Activated T-cell treated with anti-CD3 and anti-CD28 coated beads, Interleukin-2, amount 50 U/mL, for 48 hours (primary cell): Measurements from ENCODE around the gene TTC8.
"Not testable (repeated sequence)": the region's sequence is repeated elsewhere in the genome, so short reads cannot be mapped to it uniquely, and the experiment has no call there.

Experiments used
- DNase-seq, 2 experiments: peaks; one replicate each; pipeline ENCODE4 v3.0.0-alpha.2; 2020

TTC8 gene

DNA sequence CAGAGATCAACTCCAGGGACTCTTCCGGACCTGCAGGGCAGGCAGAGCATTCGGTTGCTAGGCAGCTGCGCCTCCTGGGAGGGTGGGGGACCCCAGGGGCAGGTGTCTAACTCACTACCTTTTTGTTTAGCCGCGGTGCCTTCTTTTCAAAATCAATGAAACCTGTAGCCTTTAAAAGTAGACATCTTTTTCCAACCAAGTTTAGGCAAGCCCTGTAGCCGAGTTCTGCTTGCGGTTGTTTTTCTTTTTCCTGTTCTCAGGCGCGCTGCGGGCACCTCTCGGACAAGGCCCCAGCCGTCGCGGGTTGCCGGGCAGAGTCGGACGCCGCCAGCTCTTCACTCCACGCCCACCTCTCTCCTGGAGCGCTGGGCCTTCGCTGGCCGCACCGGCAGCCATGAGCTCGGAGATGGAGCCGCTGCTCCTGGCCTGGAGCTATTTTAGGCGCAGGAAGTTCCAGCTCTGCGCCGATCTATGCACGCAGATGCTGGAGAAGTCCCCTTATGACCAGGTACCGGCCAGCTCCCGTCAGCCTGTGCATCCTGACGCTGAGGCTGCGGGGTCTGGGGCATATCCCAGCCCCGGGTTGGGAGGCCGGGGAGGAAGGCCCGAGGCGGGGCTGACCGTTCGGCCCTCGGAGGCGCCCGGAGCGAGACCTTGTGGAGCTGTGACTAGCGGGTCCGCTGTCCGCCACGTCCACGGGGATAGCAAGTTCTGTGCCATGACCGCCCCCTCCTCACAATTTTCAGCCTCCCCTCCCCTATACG, at the start of gene TTC8:
TSS of gene TTC8 (plus strand) at position 338 of the 764 bp plus-strand sequence. CDS start at position 395, 57 bp downstream.
- peak; percentile 86 to 88 for DNase-seq

DNA sequence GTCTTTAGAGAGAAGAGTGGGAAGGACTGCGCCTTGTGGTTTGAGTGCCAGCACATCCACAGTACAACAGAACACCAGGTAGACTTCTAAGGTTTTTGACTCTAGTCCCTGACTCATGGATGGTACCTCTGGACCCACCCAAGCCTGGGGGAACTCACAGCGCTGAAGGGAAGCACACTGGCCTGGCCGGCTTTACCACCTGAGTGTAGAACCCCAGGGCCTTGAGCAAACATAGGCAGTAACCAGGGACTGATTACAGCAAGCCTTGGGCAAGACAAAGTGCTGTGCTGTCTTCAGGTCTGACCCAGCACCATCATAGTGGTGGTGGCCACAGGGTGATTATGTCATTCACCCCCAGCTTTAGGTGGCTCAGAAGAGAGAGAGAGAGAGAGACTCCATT, 48.9 kb upstream of the TTC8 start:
- no peak for DNase-seq

DNA sequence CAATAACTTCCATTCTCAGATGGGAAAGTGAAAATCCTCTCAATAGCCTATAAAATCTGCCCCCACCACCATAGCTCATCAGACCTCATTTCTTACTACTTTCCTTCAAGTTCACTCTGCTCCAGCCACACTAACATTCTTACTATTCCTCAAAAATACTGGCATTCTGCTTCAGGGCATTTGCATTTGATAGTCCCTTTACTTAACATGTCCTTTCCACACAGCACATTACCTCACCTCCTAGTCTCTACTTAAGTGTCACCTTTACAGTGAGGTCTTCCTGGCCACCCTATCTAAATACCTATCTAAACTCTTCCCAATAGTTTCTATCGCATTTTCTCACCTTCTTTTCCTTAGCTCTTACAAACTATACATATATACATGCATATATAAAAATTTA, 38.5 kb upstream of the TTC8 start:
- DNase-seq = no peak

DNA sequence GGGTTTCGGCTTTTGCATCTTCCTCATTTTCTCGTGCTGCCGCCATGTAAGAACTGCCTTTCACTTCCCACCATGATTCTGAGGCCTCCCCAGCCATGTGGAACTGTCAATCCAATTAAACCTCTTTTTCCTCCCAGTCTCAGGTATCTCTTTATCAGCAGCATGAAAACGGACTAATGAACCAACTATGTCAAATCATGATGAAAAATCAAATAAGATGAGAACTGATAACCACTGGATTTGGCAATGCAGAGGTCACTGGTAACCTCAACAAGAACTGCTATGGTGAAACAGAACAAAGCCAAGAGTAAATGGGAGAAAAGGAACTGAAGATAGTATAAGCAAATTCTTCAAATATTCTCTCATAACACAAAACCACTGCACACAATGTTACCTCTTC, 37.7 kb upstream of the TTC8 start:
- DNase-seq = no peak

DNA sequence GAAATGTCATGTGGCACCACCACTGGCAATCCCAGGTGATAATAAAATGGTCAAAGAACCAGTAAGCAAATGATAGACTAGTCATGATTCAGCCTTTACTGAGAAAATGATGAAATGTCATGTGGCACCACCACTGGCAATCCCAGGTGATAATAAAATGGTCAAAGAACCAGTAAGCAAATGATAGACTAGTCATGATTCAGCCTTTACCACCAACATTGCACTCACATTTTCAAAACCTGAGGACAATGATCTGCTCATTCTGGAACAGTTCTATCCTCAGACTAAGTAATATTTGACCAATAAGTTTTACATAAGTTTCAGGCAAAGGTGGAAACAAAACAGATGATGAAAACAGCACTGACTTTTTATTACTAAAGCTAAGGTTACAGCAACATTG, 34.9 kb upstream of the TTC8 start:
- not testable (repeated sequence) for DNase-seq

DNA sequence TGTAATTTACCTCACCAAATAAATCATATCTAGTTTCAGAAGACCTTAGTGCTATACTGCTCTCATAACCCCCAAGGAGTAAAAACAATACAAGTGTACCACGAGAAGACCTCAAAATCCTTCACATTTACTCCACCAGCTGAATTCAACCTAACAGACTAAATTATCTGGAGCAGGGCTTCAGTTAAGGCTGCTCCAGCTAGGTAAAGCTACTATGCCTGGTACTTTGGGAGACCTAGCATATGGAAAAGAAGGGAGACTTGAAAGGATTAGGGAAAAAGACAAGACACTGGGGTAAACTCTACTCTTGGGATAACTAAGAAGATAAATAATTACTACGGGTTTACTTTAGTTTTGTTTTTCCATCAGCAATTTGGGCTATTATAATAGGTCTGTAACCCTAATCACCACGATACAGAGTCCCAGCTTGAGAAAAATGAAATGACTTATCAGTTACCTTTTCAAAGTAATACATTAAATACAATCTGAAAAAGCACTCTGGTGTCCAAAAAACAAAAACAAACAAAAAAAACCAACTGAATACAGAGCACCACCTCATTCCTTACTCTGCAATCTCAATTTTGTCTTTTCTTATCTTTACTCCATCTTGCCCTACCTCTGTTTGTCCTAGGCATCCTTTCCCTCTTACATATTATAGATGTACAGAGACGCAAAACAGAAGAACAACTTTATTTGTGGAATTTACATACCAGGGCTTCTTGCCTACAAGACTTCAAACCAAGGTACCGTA, 33.8 kb upstream of the TTC8 start:
- DNase-seq = no peak

DNA sequence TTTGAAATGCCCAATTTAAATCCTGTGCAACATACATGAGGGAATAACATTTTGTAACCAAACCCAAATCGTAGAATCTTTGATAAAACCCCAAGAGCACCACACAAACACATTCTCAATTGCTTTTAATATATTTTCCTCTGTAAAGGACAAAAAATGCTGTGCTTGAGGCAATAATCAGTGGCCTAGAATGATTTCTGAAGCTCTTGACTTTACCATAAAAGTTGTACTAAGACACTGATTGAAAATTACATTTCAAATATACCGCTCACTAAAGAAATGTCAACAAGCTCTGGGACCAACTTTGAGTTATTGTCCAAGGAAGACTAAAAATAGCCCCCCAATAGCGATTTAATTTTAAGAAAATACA, 33.2 kb upstream of the TTC8 start:
- no peak for DNase-seq

DNA sequence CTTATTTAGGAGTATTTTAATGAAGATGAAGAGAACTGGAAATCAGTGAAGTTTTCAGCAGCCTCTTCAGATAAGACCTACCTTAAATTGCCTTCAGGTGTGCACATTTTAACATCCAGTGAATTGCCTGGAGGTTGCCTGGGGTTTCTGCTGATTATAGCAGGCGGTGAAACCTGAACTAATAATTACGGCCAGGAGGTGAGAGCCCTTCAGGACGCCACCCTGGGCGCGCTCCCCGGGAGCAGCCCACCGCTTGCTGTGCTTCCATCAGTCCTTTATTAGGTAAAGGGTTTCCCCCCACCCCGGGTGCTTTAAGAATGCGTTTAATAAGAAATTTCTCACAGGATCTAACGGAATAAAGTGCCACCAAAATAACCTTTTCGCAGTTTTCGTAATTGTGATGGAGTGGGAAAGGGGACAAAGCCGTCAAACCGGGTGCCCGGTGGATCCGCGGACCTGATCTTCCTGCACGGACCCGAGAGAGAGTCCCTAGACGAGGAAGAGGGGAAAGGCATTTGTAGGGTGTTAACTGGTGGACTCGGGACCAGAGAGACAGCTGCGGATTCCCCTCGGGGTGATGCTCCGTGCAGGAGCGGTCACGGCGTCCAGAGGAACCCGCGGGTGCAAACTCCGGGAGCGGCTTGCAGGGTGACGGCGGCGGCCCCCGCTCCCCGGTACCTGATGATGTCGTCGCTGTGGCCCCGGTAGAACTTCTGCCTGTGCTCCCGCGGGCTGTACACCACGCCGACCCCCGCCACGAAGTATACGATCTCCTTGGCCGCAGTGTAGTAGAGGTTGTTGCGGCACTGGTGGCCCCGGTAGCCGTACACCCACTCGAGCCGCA, 32.6 kb upstream of the TTC8 start:
- peak; percentile 39 to 60 for DNase-seq

DNA sequence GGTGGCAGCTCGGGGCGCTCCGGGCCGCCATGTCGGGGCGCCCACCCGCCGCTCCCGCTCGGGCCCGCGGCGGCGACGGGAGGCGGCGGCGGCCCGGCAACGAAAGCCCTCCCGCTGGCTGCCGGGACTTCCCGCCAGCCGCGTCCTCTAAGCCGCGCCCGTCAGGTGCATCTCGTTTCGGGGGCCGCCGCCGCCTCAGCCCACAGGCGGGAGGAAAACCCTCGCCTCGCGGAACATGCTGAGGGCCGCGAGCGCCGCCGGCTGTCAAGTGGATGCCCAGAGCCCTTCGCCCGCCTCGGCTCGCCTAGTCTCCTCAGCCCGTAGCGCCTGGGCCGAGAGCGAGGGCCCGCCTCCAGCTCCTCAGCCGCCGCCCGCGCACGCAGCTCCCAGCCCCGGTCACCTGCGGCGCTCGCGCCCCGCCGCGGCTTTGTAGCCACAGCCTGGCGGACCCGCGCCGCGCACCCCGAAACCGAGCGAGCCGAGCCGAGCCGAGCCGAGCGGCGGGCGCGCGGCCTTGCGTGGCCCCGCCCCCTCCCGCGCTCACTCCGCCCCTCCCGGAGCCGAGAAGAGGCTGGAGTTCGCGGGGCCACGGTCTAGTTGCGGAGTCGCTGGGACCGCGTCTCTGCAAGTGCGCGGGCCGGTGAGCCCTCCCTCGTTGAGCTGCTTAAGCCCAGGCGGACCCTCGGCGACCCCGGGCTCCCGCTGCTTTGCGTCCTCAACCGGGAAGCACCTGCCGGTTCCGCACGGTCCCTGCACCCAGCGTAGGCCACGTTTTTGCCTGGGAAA, 31.8 kb upstream of the TTC8 start, which contains the start of gene EML5:
TSS of gene EML5 (minus strand) at position 481 of the 786 bp plus-strand sequence. CDS start at position 31, 450 bp downstream.
- DNase-seq = peak; percentile 86 to 88

DNA sequence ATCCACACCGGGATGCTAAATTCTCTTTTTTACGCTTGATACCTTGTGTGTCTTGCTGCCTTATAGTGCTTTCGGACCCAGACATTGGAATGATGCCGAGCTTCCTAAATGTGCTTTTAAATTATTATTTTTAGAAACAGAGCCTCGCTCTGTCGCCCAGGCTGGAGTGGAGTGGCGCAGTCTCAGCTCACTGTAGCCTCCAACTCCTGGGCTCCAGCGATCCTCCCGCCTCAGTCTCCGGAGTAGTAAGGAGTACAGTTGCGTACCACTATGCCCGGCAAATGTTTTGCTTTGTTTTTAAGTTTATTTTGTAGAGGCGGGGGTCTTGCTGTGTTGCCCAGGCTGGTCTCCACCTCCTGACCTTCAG, 31.2 kb upstream of the TTC8 start:
- no peak for DNase-seq

DNA sequence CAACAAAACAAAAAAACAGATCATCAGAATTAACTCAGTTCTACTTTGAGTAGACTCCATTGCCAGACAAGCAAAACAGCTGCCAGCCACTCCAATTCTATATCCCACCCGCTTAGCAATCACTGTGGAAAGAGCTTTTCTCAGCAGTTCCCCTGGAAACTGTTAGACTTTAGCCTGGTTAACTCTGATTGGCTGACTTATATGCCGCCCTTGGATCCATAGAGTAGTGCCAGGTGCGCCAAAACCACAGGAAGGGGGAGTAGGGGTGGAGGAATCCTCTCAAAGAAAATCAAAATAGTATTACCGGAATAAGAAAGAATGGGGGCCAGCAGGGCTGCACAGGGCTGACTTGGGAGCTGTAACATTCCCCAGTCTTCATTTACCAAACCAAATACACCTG, 26.3 kb upstream of the TTC8 start:
- no peak for DNase-seq

DNA sequence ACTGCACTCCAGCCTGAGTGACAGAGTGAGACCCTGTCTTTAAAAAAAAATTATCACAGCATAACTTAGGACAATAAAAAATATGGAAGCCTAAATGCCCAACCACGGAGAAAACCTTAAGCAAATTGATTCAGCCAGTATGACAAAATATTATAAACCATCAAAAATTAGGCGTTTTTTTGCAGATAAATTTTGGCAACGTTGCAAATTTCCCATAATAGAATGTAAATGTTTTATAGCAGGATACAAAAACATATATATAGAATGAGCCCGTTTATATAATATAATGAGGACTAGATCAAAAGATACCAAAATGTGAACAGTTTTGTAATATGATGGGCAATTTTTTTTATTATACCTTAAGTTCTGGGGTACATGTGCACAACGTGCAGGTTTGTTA, 24.9 kb upstream of the TTC8 start:
- DNase-seq = no peak

DNA sequence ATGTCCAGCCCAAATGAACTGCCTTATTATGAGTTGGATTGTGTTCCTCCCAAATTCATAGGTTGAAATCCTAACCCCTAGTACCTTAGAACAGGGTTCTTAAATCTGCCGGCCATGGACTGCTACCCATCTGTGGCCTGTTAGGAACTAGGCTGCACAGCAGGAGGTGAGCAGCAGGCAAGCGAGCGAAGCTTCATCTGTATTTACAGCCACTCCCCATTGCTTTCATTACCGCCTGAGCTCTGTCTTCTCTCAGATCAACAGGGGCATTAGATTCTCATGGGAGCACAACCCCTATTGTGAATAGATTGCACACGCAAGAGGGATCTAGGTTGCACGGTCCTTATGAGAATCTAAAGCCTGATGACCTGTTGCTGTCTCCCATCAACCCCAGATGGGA, 21.9 kb upstream of the TTC8 start:
- DNase-seq = no peak

DNA sequence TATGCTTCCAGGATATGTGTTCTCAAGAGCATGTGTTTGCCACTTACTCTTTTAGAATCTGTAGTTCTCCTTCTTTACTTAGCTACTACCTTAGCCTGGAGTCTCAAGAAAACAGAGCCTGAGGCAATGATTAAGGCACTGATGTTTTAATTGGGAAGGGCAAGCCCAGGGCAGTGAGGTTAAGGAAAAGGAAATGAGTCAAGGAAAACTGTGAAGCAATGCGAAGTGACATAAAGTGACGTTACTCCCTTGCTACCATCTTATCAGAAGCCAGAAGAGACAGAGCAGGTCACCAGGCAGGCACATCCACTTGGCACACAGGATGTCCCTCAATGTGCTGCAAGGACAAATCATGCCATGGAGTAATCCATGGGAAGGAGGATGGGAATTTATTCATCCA, 20.4 kb upstream of the TTC8 start:
- DNase-seq = no peak

DNA sequence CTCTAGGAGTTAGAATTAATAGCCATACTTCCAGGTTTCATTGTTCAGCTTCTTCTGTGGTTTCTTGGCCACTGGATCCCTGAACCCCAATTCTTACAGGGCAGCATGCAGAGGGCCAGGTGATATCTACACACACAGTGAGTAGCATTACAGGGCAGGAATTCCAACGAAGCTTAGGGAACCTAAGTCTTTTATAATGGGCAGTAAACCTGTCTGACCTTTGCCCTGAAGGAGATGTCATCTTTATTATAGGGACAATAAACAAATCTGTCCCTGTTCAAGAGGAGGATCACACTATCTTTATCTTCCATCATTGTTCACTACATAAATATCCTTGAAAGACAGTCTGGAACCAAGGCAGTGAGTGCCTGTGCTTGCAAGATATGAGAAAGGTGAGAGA, 20.0 kb upstream of the TTC8 start:
- no peak for DNase-seq

DNA sequence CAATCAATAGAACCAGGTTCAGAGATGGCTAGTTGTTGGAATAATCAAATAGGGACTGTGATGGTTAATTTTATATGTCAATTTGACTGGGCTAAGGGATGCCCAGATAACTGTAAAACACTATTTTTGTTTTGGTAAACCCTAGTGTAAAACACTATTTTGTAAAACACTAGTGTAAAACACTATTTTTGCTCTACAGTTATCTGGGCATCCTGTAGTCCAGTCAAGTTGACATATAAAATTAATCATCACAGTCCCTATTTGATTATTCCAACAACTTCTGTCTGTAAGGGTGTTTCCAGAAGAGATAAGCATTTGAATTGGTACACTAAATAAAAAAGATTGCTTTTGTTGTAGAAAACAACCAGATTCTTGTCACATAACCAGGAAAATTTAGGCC, 16.1 kb upstream of the TTC8 start:
- no peak for DNase-seq

DNA sequence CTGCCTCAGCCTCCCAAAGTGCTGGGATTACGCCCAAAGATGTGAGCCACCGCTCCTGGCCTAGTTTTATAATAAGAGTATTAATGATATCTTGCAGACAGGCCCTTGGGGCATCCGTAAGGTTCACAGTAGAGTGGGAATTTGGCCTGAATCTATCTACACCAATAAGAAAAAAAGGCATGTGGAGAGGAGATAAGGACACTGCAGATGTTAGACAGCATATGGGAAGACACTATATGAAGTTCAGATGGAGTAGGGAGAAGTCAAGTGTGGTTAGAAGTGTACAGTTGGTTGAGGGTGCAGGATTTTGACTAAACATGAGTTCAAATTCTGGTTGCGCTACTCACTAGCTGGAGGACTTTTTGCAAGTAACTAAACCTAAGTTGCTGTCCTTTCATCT, 8.5 kb upstream of the TTC8 start:
- no peak for DNase-seq

DNA sequence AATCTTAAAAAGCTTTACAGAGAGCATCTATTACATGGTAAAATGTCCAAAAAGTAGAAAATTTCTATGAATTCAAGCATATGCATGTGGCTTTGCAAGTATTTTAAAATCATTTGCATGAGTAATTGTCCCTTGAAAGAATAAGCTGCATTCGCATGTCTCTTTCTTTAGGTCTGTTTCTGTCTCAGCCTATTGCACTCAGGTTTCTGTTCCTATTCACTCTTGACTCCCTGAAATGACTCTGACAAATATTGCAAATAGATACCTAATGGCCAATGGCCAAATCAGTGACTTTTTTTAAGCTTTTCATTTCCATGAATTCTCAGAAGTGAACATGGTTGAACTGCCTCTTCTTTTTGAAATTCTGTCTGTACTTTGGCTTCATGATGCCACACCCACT, 6.4 kb upstream of the TTC8 start:
- DNase-seq = no peak

DNA sequence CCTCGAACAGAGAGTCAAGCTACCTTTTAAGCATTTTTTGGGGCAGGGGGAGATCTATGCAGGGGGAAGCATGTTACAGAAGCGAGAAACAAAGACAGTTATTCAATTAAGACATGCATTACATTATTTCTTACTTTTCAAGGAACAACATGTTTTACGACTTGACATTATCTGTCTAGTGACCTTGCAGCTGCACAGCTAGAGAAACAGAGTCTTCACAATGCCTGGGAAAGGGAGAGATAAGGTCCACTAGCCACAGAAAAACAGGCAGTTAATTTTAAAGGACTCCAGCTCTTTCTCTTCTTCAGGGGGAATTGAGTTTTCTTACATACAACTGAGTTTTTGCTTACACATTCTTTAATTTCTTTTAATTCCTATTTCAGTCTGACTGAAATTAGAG, 4.8 kb upstream of the TTC8 start:
- DNase-seq = not testable (repeated sequence)

DNA sequence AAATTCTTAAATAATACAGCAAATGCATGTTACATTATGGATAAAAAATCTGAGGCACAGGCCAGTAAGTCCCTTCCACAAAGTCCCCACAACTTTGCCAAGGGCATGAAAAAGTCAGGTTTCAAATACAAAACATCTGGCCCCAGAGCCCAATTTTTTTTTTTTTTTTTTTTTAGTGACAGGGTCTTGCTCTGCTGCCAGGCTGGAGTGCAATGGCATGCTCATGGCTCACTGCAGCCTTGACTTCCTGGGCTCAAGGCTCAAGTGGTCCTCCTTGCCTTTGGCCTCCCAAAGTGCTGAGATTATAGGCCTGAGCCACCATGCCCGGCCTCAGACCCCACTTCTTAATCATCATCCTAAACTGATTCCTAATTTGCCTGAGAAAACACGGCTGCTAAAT, 3.1 kb upstream of the TTC8 start:
- no peak for DNase-seq

DNA sequence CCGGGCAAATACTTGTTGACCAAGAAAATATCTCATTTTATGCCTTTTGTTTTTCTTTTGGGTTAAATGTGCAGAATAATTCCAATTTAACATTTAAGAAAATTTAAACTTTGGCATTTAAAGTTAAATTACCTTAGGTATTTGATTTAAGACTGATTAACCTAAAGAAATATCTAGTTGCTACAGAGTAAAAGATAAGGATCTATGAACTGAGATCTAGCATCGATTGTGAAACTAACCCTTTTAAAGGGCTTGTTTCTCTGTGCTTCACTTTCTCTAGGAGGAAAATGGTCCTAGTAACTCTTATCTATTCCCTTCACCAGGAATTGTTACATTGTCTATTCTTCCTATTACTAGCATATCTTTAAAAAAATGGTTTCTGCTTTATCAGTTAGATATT, 2.6 kb upstream of the TTC8 start:
- no peak for DNase-seq

DNA sequence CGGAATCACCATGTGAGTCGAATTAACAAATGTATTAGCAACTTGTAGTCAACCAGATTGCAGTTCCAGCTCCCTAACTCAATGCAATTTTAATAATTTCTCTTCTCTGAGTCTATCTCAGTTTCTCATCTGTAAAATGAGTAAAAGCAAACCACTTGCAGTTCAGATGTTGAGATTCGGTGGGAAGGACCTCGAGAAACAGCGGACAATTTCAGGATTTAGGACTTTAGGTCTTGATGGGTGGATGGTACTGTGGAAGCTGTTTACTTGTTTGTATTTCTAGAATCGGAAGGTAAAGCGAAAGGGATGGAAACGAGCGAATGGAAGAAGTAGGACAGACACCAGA, 510 bp upstream of the TTC8 start:
- no peak for DNase-seq

DNA sequence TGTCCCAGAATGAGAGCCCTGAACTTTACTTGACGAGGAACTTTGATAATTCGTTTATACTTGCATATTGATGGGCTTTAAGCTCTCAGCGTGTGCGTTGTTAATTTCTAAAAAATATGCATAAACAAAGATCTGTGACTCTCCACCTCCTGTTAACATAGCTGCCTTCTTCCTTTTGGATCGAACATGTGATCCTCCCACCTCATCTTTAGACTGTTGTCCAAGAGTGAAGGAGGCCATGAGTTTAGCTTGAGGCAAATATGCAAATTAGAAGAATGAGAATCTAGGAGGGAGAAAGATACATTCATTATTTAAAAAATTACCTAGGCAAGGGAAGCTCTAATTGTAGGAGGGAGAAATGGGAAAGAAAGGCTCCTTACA, 617 bp downstream of the TTC8 start:
- DNase-seq = no peak
